WTC11 (cell line): Measurements from ENCODE around the gene RBM19. TPM values are rescaled to one million over a fixed set of nuclear protein-coding genes. Genes with fewer than 3 reads are reported as not detected.

Experiments
- ATAC-seq: fragments of 200-7000 bp; cut with Tn5 transposase; 2 replicates; pipeline ENCODE4 v1.10.0; 2021; ENCODE audit warnings: mild to moderate bottlenecking, moderate library complexity
- CTCF ChIA-PET: fragments of 300-600 bp; sonication (Branson Sonifier 250); formaldehyde crosslinking; loops from one replicate; lab custom pipeline; 2021; ENCODE audit warnings: antibody characterized with exemption; lab: Charles Lee
- POLR2A ChIA-PET: fragments of 350-600 bp; sonication (Branson Sonifier 250); formaldehyde crosslinking; loops from one replicate; lab custom pipeline; 2021; ENCODE audit warnings: antibody characterized with exemption; lab: Charles Lee
- DNase-seq: peaks from one replicate; pipeline ENCODE4 v3.0.0; 2021; ENCODE audit warnings: low spot score
- H3K27ac Mint-ChIP-seq: 2 replicates; pipeline ENCODE4 v1.8.0; 2021; ENCODE audit warnings: mixed read lengths
- H3K27me3 Mint-ChIP-seq: 2 replicates; pipeline ENCODE4 v1.8.0; 2021; ENCODE audit warnings: low read depth, mild to moderate bottlenecking, moderate library complexity, mixed read lengths
- H3K36me3 Mint-ChIP-seq: 2 replicates; pipeline ENCODE4 v1.8.0; 2021; ENCODE audit warnings: mixed read lengths
- H3K4me1 Mint-ChIP-seq: 2 replicates; pipeline ENCODE4 v1.8.0; 2022; ENCODE audit warnings: mixed read lengths
- H3K4me3 Mint-ChIP-seq: 2 replicates; pipeline ENCODE4 v1.8.0; 2021; ENCODE audit warnings: mild to moderate bottlenecking, moderate library complexity, mixed read lengths
- H3K9me3 Mint-ChIP-seq: 2 replicates; pipeline ENCODE4 v1.8.0; 2021; ENCODE audit warnings: mixed read lengths
- ARID4B ChIP-seq: sonication (generic); formaldehyde crosslinking; IDR thresholded peaks from 2 replicates; pipeline ENCODE4 v1.8.0; 2023; ENCODE audit warnings: missing genetic modification reagents, mild to moderate bottlenecking, borderline replicate concordance
- ATF6 ChIP-seq: sonication (generic); formaldehyde crosslinking; IDR thresholded peaks from 2 replicates; pipeline ENCODE4 v1.8.1; 2023; ENCODE audit warnings: mild to moderate bottlenecking, missing genetic modification reagents
- E2F4 ChIP-seq: sonication (generic); formaldehyde crosslinking; IDR thresholded peaks from 2 replicates; pipeline ENCODE4 v1.8.1; 2022; ENCODE audit warnings: low read depth, mild to moderate bottlenecking, moderate library complexity, missing genetic modification reagents, borderline replicate concordance
- E2F5 ChIP-seq: sonication (generic); formaldehyde crosslinking; IDR thresholded peaks from 2 replicates; pipeline ENCODE4 v1.8.1; 2022; ENCODE audit warnings: mild to moderate bottlenecking, moderate library complexity, missing genetic modification reagents
- EMX1 ChIP-seq: fragments of 250-450 bp; sonication (Bioruptor Pico); IDR thresholded peaks from 2 replicates; pipeline ENCODE4 v1.8.0; 2021; ENCODE audit warnings: mild to moderate bottlenecking
- GABPB1 ChIP-seq: sonication (generic); formaldehyde crosslinking; IDR thresholded peaks from 2 replicates; pipeline ENCODE4 v1.8.1; 2023; ENCODE audit warnings: mild to moderate bottlenecking, missing genetic modification reagents
- MYBL2 ChIP-seq: sonication (generic); formaldehyde crosslinking; IDR thresholded peaks from 2 replicates; pipeline ENCODE4 v1.8.1; 2023; ENCODE audit warnings: mild to moderate bottlenecking, moderate library complexity, missing genetic modification reagents
- NFE2L1 ChIP-seq: sonication (generic); formaldehyde crosslinking; IDR thresholded peaks from 2 replicates; pipeline ENCODE4 v1.8.1; 2023; ENCODE audit warnings: missing genetic modification reagents
- NR3C1 ChIP-seq: sonication (generic); formaldehyde crosslinking; conservative IDR thresholded peaks from 2 replicates; pipeline ENCODE4 v1.8.1; 2023; ENCODE audit warnings: low read depth, mild to moderate bottlenecking, missing genetic modification reagents
- OVOL2 ChIP-seq: fragments of 250-450 bp; sonication (Bioruptor Pico); IDR thresholded peaks from 2 replicates; pipeline ENCODE4 v1.9.0; 2021; ENCODE audit warnings: mild to moderate bottlenecking, borderline replicate concordance
- TP53 ChIP-seq: sonication (generic); formaldehyde crosslinking; IDR thresholded peaks from 2 replicates; pipeline ENCODE4 v1.8.1; 2023; ENCODE audit warnings: mild to moderate bottlenecking, missing genetic modification reagents
- USF2 ChIP-seq: sonication (generic); formaldehyde crosslinking; IDR thresholded peaks from 2 replicates; pipeline ENCODE4 v1.8.1; 2023; ENCODE audit warnings: mild to moderate bottlenecking, missing genetic modification reagents, moderate library complexity
- ZBTB21 ChIP-seq: sonication (generic); formaldehyde crosslinking; IDR thresholded peaks from 2 replicates; pipeline ENCODE4 v1.8.1; 2023; ENCODE audit warnings: mild to moderate bottlenecking, missing genetic modification reagents, borderline replicate concordance
- ZBTB43 ChIP-seq: sonication (generic); formaldehyde crosslinking; IDR thresholded peaks from 2 replicates; pipeline ENCODE4 v1.8.1; 2023; ENCODE audit warnings: mild to moderate bottlenecking, missing genetic modification reagents
- ZNF121 ChIP-seq: sonication (generic); formaldehyde crosslinking; IDR thresholded peaks from 2 replicates; pipeline ENCODE4 v1.8.0; 2023; ENCODE audit warnings: missing genetic modification reagents
- ZNF232 ChIP-seq: sonication (generic); formaldehyde crosslinking; IDR thresholded peaks from 2 replicates; pipeline ENCODE4 v1.8.0; 2022; ENCODE audit warnings: mild to moderate bottlenecking, missing genetic modification reagents
- ZNF263 ChIP-seq: sonication (generic); formaldehyde crosslinking; IDR thresholded peaks from 2 replicates; pipeline ENCODE4 v1.8.1; 2022; ENCODE audit warnings: low read depth, mild to moderate bottlenecking, moderate library complexity, missing genetic modification reagents
- ZNF423 ChIP-seq: fragments of 250-450 bp; sonication (Bioruptor Pico); IDR thresholded peaks from 2 replicates; pipeline ENCODE4 v2.1.2; 2022; ENCODE audit warnings: mild to moderate bottlenecking, moderate library complexity
- ZNF671 ChIP-seq: fragments of 250-450 bp; sonication (Bioruptor Pico); IDR thresholded peaks from 2 replicates; pipeline ENCODE4 v1.8.0; 2021; ENCODE audit warnings: mild to moderate bottlenecking
- total RNA-seq: library from RNA; stranded (reverse); gene quantifications from 3 replicates; pipeline ENCODE4 v1.2.3, GENCODE V29; 2021

Gene RBM19
- total RNA-seq, 1 experiment from 2014 or later, result 60.1 TPM

GRCh38 chr12:113829212-113829611 is 136.9 kb downstream of the RBM19 start (continued):
- no peak for TF ChIP-seq ZNF232 (CRISPR knock-in tag)
- TF ChIP-seq ZNF671 (CRISPR knock-in tag), result no peak
- no peak for TF ChIP-seq ZNF423 (CRISPR knock-in tag)
- TF ChIP-seq OVOL2 (CRISPR knock-in tag), result no peak
- TF ChIP-seq ARID4B (CRISPR knock-in tag), result no peak
- TF ChIP-seq ZNF263 (CRISPR knock-in tag), result no peak
- no peak for TF ChIP-seq MYBL2 (CRISPR knock-in tag)
- TF ChIP-seq NFE2L1 (CRISPR knock-in tag), result no peak
- no peak for TF ChIP-seq E2F4
- TF ChIP-seq, all 79 proteins: peak for 0

GRCh38 chr12:113827539-113828114 is 138.5 kb downstream of the RBM19 start:
- no peak for TF ChIP-seq GABPB1 (CRISPR knock-in tag)
- TF ChIP-seq, all 79 proteins: peak for 0
- ATAC-seq (no peak), DNase-seq (no peak)
- CTCF ChIA-PET, result interaction anchor here (0.9 to 2.8 kb wide), 6 partner anchors 9 to 366 kb away, joined by 3 to 12 read pairs (median 8); no protein-coding TSS in a partner anchor
- Mint-ChIP-seq H3K27me3 (no peaks in the 10 kb centered on the region), H3K4me3 (no peak overlapping the region), H3K36me3 (no peaks in the 10 kb centered on the region), H3K27ac (no peak overlapping the region), H3K9me3 (no peaks in the 10 kb centered on the region), H3K4me1 (peaks cover 7% of the 10 kb centered on the region)
- POLR2A ChIA-PET, result interaction anchor here (0.6 kb wide), 1 partner anchor 30 kb away, joined by 5 read pairs; no protein-coding TSS in a partner anchor

GRCh38 chr12:113826805-113827538 is 139.2 kb downstream of the RBM19 start:
- Mint-ChIP-seq H3K27ac (no peak overlapping the region), H3K36me3 (no peaks in the 10 kb centered on the region), H3K4me3 (no peak overlapping the region), H3K4me1 (peaks cover 7% of the 10 kb centered on the region), H3K9me3 (no peaks in the 10 kb centered on the region), H3K27me3 (no peaks in the 10 kb centered on the region)
- CTCF ChIA-PET, result interaction anchor here (0.9 to 2.8 kb wide), 8 partner anchors 8 to 365 kb away, joined by 3 to 12 read pairs (median 5); no protein-coding TSS in a partner anchor
- ATAC-seq, result no peak; the same call in 1 of the 2 replicates
- peak; percentile 29 for DNase-seq
- POLR2A ChIA-PET, result no interaction called here
- TF ChIP-seq ZBTB21 (CRISPR knock-in tag) (no peak), NR3C1 (no peak), ZNF121 (CRISPR knock-in tag) (no peak), ZBTB43 (no peak), USF2 (CRISPR knock-in tag) (no peak), E2F5 (CRISPR knock-in tag) (no peak), MYBL2 (CRISPR knock-in tag) (no peak), ZNF671 (CRISPR knock-in tag) (no peak), EMX1 (CRISPR knock-in tag) (no peak), TP53 (CRISPR knock-in tag) (no peak), ATF6 (CRISPR knock-in tag) (no peak)
